Neuronal stem cell (in vitro differentiated cells): Measurements from ENCODE around the gene PLEKHA4.

Experiments
- DNase-seq: peaks from one replicate; pipeline ENCODE4 v3.0.0-alpha.2; 2013; ENCODE audit warnings: low spot score
- H2AFZ ChIP-seq: one replicate; pipeline ENCODE4 v1.6.1; 2013; ENCODE audit warnings: mild to moderate bottlenecking, low read length, inconsistent platforms
- H2AK5ac ChIP-seq: 2 replicates; pipeline ENCODE4 v1.6.1; 2013; ENCODE audit warnings: low read depth, mild to moderate bottlenecking, inconsistent platforms, low read length, moderate library complexity, mixed read lengths
- H2BK120ac ChIP-seq: 2 replicates; pipeline ENCODE4 v1.6.1; 2013; ENCODE audit warnings: low read depth, mild to moderate bottlenecking, inconsistent platforms, low read length, moderate library complexity, mixed read lengths
- H2BK12ac ChIP-seq: one replicate; pipeline ENCODE4 v1.6.1; 2013; ENCODE audit warnings: low read length, inconsistent platforms
- H2BK15ac ChIP-seq: 2 replicates; pipeline ENCODE4 v1.6.1; 2013; ENCODE audit warnings: mild to moderate bottlenecking, low read length, inconsistent platforms, mixed read lengths
- H2BK5ac ChIP-seq: one replicate; pipeline ENCODE4 v1.6.1; 2013; ENCODE audit warnings: inconsistent platforms, mild to moderate bottlenecking, low read length, moderate library complexity
- H3K14ac ChIP-seq: one replicate; pipeline ENCODE4 v1.6.1; 2013; ENCODE audit warnings: low read length, inconsistent platforms
- H3K18ac ChIP-seq: 2 replicates; pipeline ENCODE4 v1.6.1; 2013; ENCODE audit warnings: low read length, inconsistent platforms
- H3K23ac ChIP-seq: 2 replicates; pipeline ENCODE4 v1.6.1; 2013; ENCODE audit warnings: low read depth, mild to moderate bottlenecking, mixed read lengths, low read length, inconsistent platforms; ENCODE audit not compliant: poor library complexity
- H3K27ac ChIP-seq: replicated peaks from 3 replicates; pipeline ENCODE4 v1.5.1; 2013; ENCODE audit warnings: low read length, inconsistent platforms
- H3K27me3 ChIP-seq, 3 experiments: 2 replicates each; pipeline ENCODE4 v1.6.1; 2013; ENCODE audit warnings: low read length in 3 of 3, mild to moderate bottlenecking in 2 of 3, inconsistent platforms in 1 of 3, low read depth in 1 of 3, mixed read lengths in 1 of 3, moderate library complexity in 1 of 3; ENCODE audit not compliant: control insufficient read depth in 3 of 3, insufficient read depth in 3 of 3
- H3K36me3 ChIP-seq, 2 donors: replicated peaks in 1 of 2; 2 replicates each; pipeline ENCODE4 v1.6.1; 2013; ENCODE audit warnings: low read length in 2 of 2; ENCODE audit not compliant: control insufficient read depth in 2 of 2, insufficient read depth in 2 of 2
- H3K4ac ChIP-seq: 2 replicates; pipeline ENCODE4 v1.6.1; 2013; ENCODE audit warnings: inconsistent platforms, mild to moderate bottlenecking, low read length, moderate library complexity
- H3K4me1 ChIP-seq, 2 donors: 1 replicate in 1 of 2; 2 replicates in 1 of 2; pipeline ENCODE4 v1.6.1; 2013; ENCODE audit warnings: low read length in 2 of 2, low read depth in 1 of 2; ENCODE audit not compliant: control insufficient read depth in 2 of 2, insufficient read depth in 1 of 2
- H3K4me2 ChIP-seq: one replicate; pipeline ENCODE4 v1.6.1; 2013; ENCODE audit warnings: mild to moderate bottlenecking, low read length, inconsistent platforms; ENCODE audit not compliant: insufficient read depth, poor library complexity, severe bottlenecking
- H3K4me3 ChIP-seq, 2 donors: 2 replicates each; pipeline ENCODE4 v1.5.1; 2013; ENCODE audit warnings: low read length in 2 of 2, mild to moderate bottlenecking in 2 of 2, inconsistent platforms in 1 of 2, moderate library complexity in 1 of 2
- H3K79me1 ChIP-seq: one replicate; pipeline ENCODE4 v1.6.1; 2013; ENCODE audit warnings: low read depth, mild to moderate bottlenecking, inconsistent platforms, low read length, moderate library complexity
- H3K9ac ChIP-seq: one replicate; pipeline ENCODE4 v1.6.1; 2013; ENCODE audit warnings: mild to moderate bottlenecking, low read depth, low read length, inconsistent platforms; ENCODE audit not compliant: poor library complexity
- H3K9me3 ChIP-seq, 2 donors: replicated peaks in 1 of 2; 2 replicates each; pipeline versions ENCODE3 to v1.6.1; 2013; ENCODE audit warnings: low read length in 2 of 2, mild to moderate bottlenecking in 2 of 2, inconsistent platforms in 1 of 2, low read depth in 1 of 2, mixed read lengths in 1 of 2, moderate library complexity in 1 of 2; ENCODE audit not compliant: control insufficient read depth in 2 of 2, insufficient read depth in 1 of 2
- H4K8ac ChIP-seq: one replicate; pipeline ENCODE4 v1.6.1; 2013; ENCODE audit warnings: low read depth, mild to moderate bottlenecking, inconsistent platforms, low read length, moderate library complexity
- H4K91ac ChIP-seq: one replicate; pipeline ENCODE4 v1.6.1; 2013; ENCODE audit warnings: low read length, low read depth, mild to moderate bottlenecking, inconsistent platforms; ENCODE audit not compliant: poor library complexity
- WGBS, 2 donors: extraction: QIAGEN DNeasy Blood & Tissue Kit; methylation state at CpG; one replicate each; pipeline ENCODE4 v1.1.7; 2013; ENCODE audit warnings: missing lambda C conversion rate in 2 of 2, mixed read lengths in 1 of 2; ENCODE audit not compliant: insufficient read length in 2 of 2, insufficient replicate concordance in 1 of 2; ENCODE audit errors: extremely low coverage in 2 of 2; 5-methylcytosine and 5-hydroxymethylcytosine counted together

Gene PLEKHA4

DNA sequence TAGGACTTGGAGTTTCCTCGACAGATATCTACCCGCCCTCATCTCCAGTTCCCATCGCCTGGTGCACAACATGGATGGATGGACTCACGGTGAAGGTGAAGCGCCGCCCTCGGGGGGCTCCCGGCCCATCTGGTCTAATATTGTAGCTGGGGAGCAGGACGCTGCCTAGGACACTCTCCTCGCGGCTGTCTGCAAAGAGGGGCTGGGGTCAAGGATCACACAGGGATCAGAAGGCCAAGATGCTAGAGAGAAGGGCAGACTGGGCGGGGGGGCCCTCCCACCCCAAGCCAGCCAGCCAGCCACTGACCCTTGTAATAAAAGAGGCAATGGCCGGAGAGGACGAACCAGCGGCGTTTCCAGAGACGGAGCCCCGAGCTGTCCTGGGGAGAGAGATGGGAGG is 7.1 kb downstream of the PLEKHA4 start:
- Histone ChIP-seq H3K9me3 (no peaks in the 10 kb centered on the region), H2AK5ac (no peak overlapping the region), H2BK120ac (no peak overlapping the region), H2BK12ac (no peak overlapping the region), H3K9ac (no peak overlapping the region), H3K4me3 (no peak overlapping the region), H3K4ac (no peak overlapping the region), H3K79me1 (no peaks in the 10 kb centered on the region), H3K27me3 (no peaks in the 10 kb centered on the region), H2BK5ac (no peak overlapping the region), H3K36me3 (peaks cover 3 to 45% of the 10 kb centered on the region in 2 donors), H2AFZ (no peak overlapping the region), H3K4me1 (peaks cover 2 to 6% of the 10 kb centered on the region in 2 donors), H2BK15ac (no peak overlapping the region), H4K91ac (no peak overlapping the region), H3K18ac (no peak overlapping the region), H3K4me2 (no peak overlapping the region), H3K23ac (no peak overlapping the region), H4K8ac (no peak overlapping the region), H3K14ac (no peak overlapping the region), H3K27ac (no peak overlapping the region)
- WGBS, 2 donors, result no CpG with 5 or more reads among the region's 18 CpGs
- DNase-seq, result no peak

DNA sequence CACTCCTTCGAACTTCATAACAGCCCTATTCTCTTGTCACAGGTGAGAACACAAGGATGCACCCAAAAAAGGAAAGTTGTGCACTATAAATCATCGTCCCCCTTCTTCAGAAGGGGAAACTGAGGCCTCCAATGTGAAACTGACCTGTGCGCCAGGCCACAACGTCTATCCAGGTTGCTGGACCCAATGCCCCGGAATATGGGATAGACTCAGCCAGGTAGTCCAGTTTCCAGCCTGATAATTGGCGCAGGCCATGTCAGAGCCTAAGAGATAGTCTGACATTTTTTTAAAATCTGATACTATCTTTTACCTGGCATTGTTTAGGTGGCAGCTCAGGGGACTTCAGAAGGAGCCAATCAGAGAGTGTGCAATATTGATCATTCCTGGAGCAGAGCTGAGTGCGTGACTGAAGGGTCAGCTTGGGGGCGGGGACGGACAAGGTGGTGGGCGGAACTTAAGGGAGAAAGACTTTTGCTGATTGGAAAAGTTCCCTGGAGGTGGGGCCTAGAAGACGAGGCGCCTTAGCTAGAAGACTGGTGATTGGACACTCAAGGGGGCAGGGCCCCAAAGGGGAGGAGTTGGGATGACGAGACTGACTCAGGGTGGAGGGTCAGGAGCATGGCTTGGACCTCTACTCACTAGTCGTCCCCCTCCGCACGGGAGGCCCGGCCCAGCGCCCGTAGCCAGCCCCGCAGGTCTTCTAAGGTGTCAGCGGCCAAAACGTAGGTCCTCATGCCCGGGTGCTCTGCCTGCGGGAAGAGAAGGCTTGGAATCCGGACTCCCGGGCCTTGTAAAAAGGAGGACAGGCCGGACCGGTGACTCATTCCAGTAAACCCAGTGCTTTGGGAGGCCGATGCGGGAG is 8.5 kb downstream of the PLEKHA4 start:
- Histone ChIP-seq H2BK5ac (no peak overlapping the region), H2AFZ (no peak overlapping the region), H3K27me3 (no peaks in the 10 kb centered on the region), H3K4ac (no peak overlapping the region), H3K79me1 (no peaks in the 10 kb centered on the region), H3K27ac (no peak overlapping the region), H3K9ac (no peak overlapping the region), H2BK15ac (no peak overlapping the region), H2BK12ac (no peak overlapping the region), H3K9me3 (no peaks in the 10 kb centered on the region), H3K4me1 (peaks cover 2 to 6% of the 10 kb centered on the region in 2 donors), H3K4me2 (no peak overlapping the region), H3K14ac (no peak overlapping the region), H2AK5ac (peak overlapping the region; percentile 81), H3K23ac (peak overlapping the region; percentile 18), H2BK120ac (no peak overlapping the region), H4K8ac (peak overlapping the region; percentile 9), H3K36me3 (peaks cover 0 to 39% of the 10 kb centered on the region in 2 donors), H3K4me3 (no peak overlapping the region), H4K91ac (no peak overlapping the region), H3K18ac (peak overlapping the region; percentile 48)
- WGBS, 2 donors, result no CpG with 5 or more reads among the region's 30 CpGs
- DNase-seq, result no peak

DNA sequence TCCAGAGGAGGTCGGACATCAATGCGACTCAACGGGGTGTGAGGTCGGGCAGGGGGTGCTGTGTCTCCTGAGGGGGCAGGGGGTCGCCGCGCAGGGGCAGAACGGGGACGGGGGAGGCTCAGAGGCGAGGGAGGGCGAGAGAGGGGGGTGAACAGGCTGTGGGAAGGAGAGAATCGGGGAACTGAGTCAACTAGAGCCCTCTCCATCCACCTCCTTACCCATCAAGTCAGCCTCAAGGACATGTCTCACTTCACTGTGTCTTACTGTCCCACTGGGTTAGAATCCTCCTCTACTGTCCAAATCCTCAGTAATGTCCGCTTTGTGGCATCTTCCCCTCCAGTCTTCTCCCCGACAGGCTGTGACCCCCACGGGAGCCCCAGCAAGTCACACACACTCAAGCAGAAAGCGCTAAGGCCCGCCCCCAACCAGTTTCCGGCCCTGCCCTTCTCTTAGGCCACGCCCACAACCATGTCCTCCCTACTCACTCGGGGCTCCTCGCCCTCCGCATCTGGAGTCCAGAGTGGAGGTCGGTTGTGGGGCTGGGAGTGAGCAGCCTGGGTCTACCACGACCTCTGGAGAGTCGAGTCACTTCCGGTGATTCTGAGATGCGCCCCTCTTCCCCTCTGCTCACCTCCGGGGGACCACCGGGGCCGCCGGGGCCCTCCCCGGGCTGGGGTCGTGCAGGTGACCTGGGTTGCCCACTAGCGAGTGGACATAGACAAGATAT is 9.3 kb downstream of the PLEKHA4 start:
- no peak overlapping the region for H3K4ac ChIP-seq

DNA sequence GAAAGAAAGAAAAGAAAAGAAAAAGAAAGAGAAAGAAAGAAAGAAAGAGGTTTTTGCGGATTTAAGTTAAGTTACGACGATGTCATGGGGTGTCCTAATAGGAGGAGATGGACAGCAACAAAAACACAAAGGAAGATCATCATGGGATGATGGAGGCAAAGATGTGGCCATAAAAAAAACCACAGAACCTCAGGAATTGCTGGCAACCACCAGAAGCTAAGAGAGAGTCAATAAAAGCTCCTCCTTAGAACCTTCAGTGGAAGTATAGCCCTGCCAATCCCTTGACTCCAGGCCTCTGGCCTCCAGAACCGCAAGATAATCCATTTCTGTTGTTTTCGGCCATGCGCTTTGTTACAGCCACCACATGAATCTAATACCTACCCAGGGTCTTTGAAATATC is 11.5 kb downstream of the PLEKHA4 start:
- Histone ChIP-seq H2BK12ac (no peak overlapping the region), H2BK15ac (no peak overlapping the region), H3K27me3 (no peaks in the 10 kb centered on the region), H3K4me3 (no peak overlapping the region), H2AFZ (no peak overlapping the region), H3K9ac (no peak overlapping the region), H3K18ac (no peak overlapping the region), H2BK120ac (no peak overlapping the region), H3K4ac (no peak overlapping the region), H3K4me1 (peaks cover 2 to 8% of the 10 kb centered on the region in 2 donors), H3K4me2 (no peak overlapping the region), H2AK5ac (no peak overlapping the region), H2BK5ac (no peak overlapping the region), H3K23ac (no peak overlapping the region), H3K9me3 (no peaks in the 10 kb centered on the region), H3K27ac (no peak overlapping the region), H4K91ac (no peak overlapping the region), H3K79me1 (no peaks in the 10 kb centered on the region), H3K36me3 (peaks cover 0 to 57% of the 10 kb centered on the region in 2 donors), H3K14ac (no peak overlapping the region), H4K8ac (no peak overlapping the region)
- WGBS, 2 donors, result 100% methylated on average over 1 to 3 of the region's 6 CpGs
- no peak for DNase-seq

More for the DNA sequence above, 9.3 kb downstream of the PLEKHA4 start:
- H3K18ac ChIP-seq, result no peak overlapping the region
- H3K4me2 ChIP-seq, result no peak overlapping the region
- DNase-seq, result no peak
- H3K79me1 ChIP-seq, result no peaks in the 10 kb centered on the region
- no peak overlapping the region for H2AFZ ChIP-seq
- peak overlapping the region; percentile 39 for H2AK5ac ChIP-seq
- H2BK15ac ChIP-seq, result no peak overlapping the region
- no peak overlapping the region for H2BK120ac ChIP-seq
- H3K4me3 ChIP-seq, result no peak overlapping the region
- no peak overlapping the region for H3K27ac ChIP-seq
- H3K4me1 ChIP-seq, result peaks cover 2 to 6% of the 10 kb centered on the region in 2 donors
- no peak overlapping the region for H3K14ac ChIP-seq
- no peak overlapping the region for H4K91ac ChIP-seq
- no peaks in the 10 kb centered on the region for H3K27me3 ChIP-seq
- H3K9me3 ChIP-seq, result no peaks in the 10 kb centered on the region
- no peak overlapping the region for H2BK12ac ChIP-seq
- no CpG with 5 or more reads among the region's 34 CpGs for WGBS, 2 donors
- H4K8ac ChIP-seq, result no peak overlapping the region
- no peak overlapping the region for H3K23ac ChIP-seq
- peaks cover 0 to 37% of the 10 kb centered on the region in 2 donors for H3K36me3 ChIP-seq
- H2BK5ac ChIP-seq, result no peak overlapping the region
- H3K9ac ChIP-seq, result no peak overlapping the region
